HepG2 (cell line): ENCODE data around the gene NDRG2. TPM values are rescaled to one million over a fixed set of nuclear protein-coding genes. Genes with fewer than 3 reads are reported as not detected.

Source experiments
- AHDC1 ChIP-seq: sonication (generic); formaldehyde crosslinking; IDR thresholded peaks from 2 replicates; pipeline ENCODE4 v1.5.1; 2020; ENCODE audit warnings: mild to moderate bottlenecking, missing genetic modification reagents, borderline replicate concordance
- ATF1 ChIP-seq: IDR thresholded peaks from 2 replicates; pipeline ENCODE4 v1.6.1; 2016; ENCODE audit warnings: mild to moderate bottlenecking, control low read depth
- ATF7-NPFF ChIP-seq: sonication (generic); formaldehyde crosslinking; IDR thresholded peaks from 2 replicates; pipeline ENCODE4 v1.8.1; 2023; ENCODE audit warnings: mild to moderate bottlenecking, low read depth, missing genetic modification reagents, moderate library complexity
- FOXA3 ChIP-seq: IDR thresholded peaks from 2 replicates; pipeline ENCODE4 v1.6.1; 2016; ENCODE audit warnings: missing genetic modification reagents, missing compliant biosample characterization
- FOXM1 ChIP-seq: sonication (generic); formaldehyde crosslinking; IDR thresholded peaks from 2 replicates; pipeline ENCODE4 v1.5.0; 2020; ENCODE audit warnings: missing genetic modification reagents
- HOXA3 ChIP-seq: sonication (generic); formaldehyde crosslinking; IDR thresholded peaks from 2 replicates; pipeline ENCODE4 v1.5.0; 2020; ENCODE audit warnings: missing genetic modification reagents
- HOXA5 ChIP-seq: sonication (generic); formaldehyde crosslinking; IDR thresholded peaks from 2 replicates; pipeline ENCODE4 v1.4.0; 2020; ENCODE audit warnings: missing genetic modification reagents
- HOXA7 ChIP-seq: sonication (generic); formaldehyde crosslinking; IDR thresholded peaks from 2 replicates; pipeline ENCODE4 v1.8.1; 2022; ENCODE audit warnings: mild to moderate bottlenecking, missing genetic modification reagents, moderate library complexity
- JARID2 ChIP-seq: sonication (generic); formaldehyde crosslinking; IDR thresholded peaks from 2 replicates; pipeline ENCODE4 v1.8.1; 2023; ENCODE audit warnings: missing genetic modification reagents, inconsistent platforms; ENCODE audit not compliant: insufficient replicate concordance
- MXI1 ChIP-seq: IDR thresholded peaks from 3 replicates; pipeline ENCODE4 v1.6.1; 2012; ENCODE audit warnings: low read depth, low read length, inconsistent platforms, borderline replicate concordance
- POLR2AphosphoS2 ChIP-seq: IDR thresholded peaks from 2 replicates; pipeline ENCODE4 v1.6.1; 2011; ENCODE audit warnings: low read depth, low read length, improper control_type of control experiment
- SALL2 ChIP-seq: sonication (generic); formaldehyde crosslinking; IDR thresholded peaks from 2 replicates; pipeline ENCODE4 v1.8.1; 2023; ENCODE audit warnings: mild to moderate bottlenecking, missing genetic modification reagents, inconsistent platforms
- SKI ChIP-seq: fragments of 450-650 bp; IDR thresholded peaks from one replicate; pipeline ENCODE4 v1.6.1; 2018; ENCODE audit warnings: mild to moderate bottlenecking; ENCODE audit not compliant: partially characterized antibody
- SP5 ChIP-seq: IDR thresholded peaks from 2 replicates; pipeline ENCODE4 v1.6.1; 2016; ENCODE audit warnings: low read depth, borderline replicate concordance
- TFAP4 ChIP-seq: sonication (generic); IDR thresholded peaks from 2 replicates; pipeline ENCODE4 v1.6.1; 2016; ENCODE audit warnings: low read depth, borderline replicate concordance
- TOE1 ChIP-seq: sonication (generic); formaldehyde crosslinking; IDR thresholded peaks from 2 replicates; pipeline ENCODE4 v1.4.0; 2020; ENCODE audit warnings: mild to moderate bottlenecking, missing genetic modification reagents
- ZNF296 ChIP-seq: sonication (generic); formaldehyde crosslinking; conservative IDR thresholded peaks from 2 replicates; pipeline ENCODE4 v1.5.0; 2020; ENCODE audit warnings: mild to moderate bottlenecking, missing genetic modification reagents
- ZNF713 ChIP-seq: sonication (generic); formaldehyde crosslinking; IDR thresholded peaks from 2 replicates; pipeline ENCODE4 v1.4.0; 2020; ENCODE audit warnings: mild to moderate bottlenecking, missing genetic modification reagents
- ZNF83 ChIP-seq: sonication (generic); formaldehyde crosslinking; IDR thresholded peaks from 2 replicates; pipeline ENCODE4 v1.4.0; 2020; ENCODE audit warnings: missing genetic modification reagents, mild to moderate bottlenecking, borderline replicate concordance
- polyA plus RNA-seq, 8 experiments: library from polyadenylated mRNA; depleted of rRNA in 3 of 8; stranded (reverse) in 7 of 8; unstranded in 1 of 8; fragments of >200 nt; fragmentation: Illumina TruSeq in 4 of 8; extraction: Trizol in 4 of 8; gene quantifications; 2 replicates each; pipeline versions ENCODE4 v1.2.1 to v1.2.3, GENCODE V29; 2011 to 2016; ENCODE audit warnings: low read depth in 4 of 8, missing spikeins in 1 of 8, mixed read lengths in 1 of 8; ENCODE audit not compliant: insufficient read depth in 1 of 8
- total RNA-seq, 5 experiments: library from RNA; depleted of rRNA; stranded (reverse); fragments of >200 nt; fragmentation: Illumina TruSeq; extraction: Trizol; gene quantifications; 2 replicates each; pipeline ENCODE4 v1.2.3, GENCODE V29; 2016; ENCODE audit warnings: low read depth in 1 of 5
- TF ChIP-seq, protein P1 (sequence below): sonication (generic); formaldehyde crosslinking; conservative IDR thresholded peaks from 2 replicates; pipeline ENCODE4 v1.4.0; 2020; ENCODE audit warnings: missing genetic modification reagents
- TF ChIP-seq, protein P2 (sequence below): IDR thresholded peaks from 2 replicates; pipeline ENCODE4 v1.6.1; 2018; ENCODE audit warnings: missing genetic modification reagents, mild to moderate bottlenecking, missing compliant biosample characterization
- TF ChIP-seq, protein P3 (sequence below): sonication (generic); formaldehyde crosslinking; IDR thresholded peaks from 2 replicates; pipeline ENCODE4 v1.8.1; 2023; ENCODE audit warnings: missing genetic modification reagents, mild to moderate bottlenecking, borderline replicate concordance

Gene NDRG2
- total and polyA plus RNA-seq, 2 of the 13 experiments (the other 11 are each of a cell fraction or from before 2014, with no cell fraction given), result 27.2 to 189 TPM

DNA sequence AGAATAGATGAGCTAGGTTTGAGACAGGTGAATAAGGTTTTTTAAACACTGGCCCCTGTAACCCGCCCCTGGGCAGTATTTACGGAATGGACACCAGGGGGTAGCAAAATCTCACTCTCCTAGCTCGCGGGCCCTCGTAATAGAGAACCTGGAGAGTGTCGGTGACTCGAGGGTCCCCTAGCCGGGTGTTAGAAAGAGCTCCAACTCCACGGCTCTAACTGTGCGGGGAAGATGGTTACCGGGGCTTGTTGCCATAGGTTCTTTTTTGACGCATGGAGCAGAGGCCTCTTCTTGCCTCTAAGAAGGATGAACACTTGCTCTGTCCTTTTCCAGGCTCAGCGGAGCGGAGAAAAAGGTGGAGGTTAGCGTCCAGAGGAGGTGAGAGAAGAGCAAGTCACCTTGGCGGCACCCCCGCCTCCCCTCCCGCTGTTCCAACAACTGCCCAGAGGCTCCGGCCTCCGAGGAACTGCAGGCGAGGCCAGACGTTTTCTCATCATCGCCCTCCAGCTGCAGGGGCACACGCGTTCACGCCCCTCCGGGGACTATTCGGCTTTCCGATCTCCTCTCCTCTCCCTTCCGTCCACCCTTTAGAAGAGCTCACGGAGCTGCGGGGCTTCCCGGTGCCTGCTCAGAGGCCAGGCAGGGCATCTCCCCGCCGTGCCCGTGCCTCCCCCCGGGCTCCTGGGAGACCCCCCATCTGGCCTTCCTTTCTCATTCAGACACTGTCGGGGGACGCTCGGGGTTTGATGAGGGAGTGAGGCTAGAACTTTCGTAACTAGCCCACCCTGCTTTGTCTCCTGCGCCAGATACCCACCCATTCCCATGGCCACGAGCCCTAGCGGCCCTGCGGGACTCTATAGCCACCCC, 43.9 kb upstream of the NDRG2 start (continued):
- TF ChIP-seq AHDC1 (CRISPR knock-in tag) (no peak), ZNF83 (no peak), FOXM1 (CRISPR knock-in tag) (no peak), TFAP4 (no peak), ATF7-NPFF (CRISPR knock-in tag) (no peak), ZNF713 (CRISPR knock-in tag) (no peak), JARID2 (peak; percentile 45), TOE1 (CRISPR knock-in tag) (no peak), POLR2AphosphoS2 (no peak), HOXA3 (no peak; the same call in 1 of the 2 replicates), HOXA7 (CRISPR knock-in tag) (no peak), HOXA5 (CRISPR knock-in tag) (peak; percentile 82), FOXA3 (CRISPR knock-in tag) (peak; percentile 32; the same call in 1 of the 2 replicates), SKI (peak; percentile 14), SP5 (CRISPR knock-in tag) (peak; percentile 10; the same call in 1 of the 2 replicates), ZNF296 (CRISPR knock-in tag) (no peak), SALL2 (CRISPR knock-in tag) (no peak), ATF1 (CRISPR knock-in tag) (no peak), MXI1 (no peak)
- TF ChIP-seq, protein P1, sequence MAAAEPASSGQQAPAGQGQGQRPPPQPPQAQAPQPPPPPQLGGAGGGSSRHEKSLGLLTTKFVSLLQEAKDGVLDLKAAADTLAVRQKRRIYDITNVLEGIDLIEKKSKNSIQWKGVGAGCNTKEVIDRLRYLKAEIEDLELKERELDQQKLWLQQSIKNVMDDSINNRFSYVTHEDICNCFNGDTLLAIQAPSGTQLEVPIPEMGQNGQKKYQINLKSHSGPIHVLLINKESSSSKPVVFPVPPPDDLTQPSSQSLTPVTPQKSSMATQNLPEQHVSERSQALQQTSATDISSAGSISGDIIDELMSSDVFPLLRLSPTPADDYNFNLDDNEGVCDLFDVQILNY (CRISPR knock-in tag), result no peak
- TF ChIP-seq, protein P2, sequence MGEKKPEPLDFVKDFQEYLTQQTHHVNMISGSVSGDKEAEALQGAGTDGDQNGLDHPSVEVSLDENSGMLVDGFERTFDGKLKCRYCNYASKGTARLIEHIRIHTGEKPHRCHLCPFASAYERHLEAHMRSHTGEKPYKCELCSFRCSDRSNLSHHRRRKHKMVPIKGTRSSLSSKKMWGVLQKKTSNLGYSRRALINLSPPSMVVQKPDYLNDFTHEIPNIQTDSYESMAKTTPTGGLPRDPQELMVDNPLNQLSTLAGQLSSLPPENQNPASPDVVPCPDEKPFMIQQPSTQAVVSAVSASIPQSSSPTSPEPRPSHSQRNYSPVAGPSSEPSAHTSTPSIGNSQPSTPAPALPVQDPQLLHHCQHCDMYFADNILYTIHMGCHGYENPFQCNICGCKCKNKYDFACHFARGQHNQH, result peak; percentile 41; the same call in 1 of the 2 replicates
- TF ChIP-seq, protein P3, sequence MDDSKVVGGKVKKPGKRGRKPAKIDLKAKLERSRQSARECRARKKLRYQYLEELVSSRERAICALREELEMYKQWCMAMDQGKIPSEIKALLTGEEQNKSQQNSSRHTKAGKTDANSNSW (CRISPR knock-in tag), result no peak
